A549 (cell line): ENCODE results near the gene PPP3CA.

ENCODE experiments used
- CTCF ChIP-seq: fragments of >200 bp; sonication (Bioruptor Twin); formaldehyde crosslinking; IDR thresholded peaks from 3 replicates; pipeline ENCODE4 v1.5.1; 2016
- EP300 ChIP-seq, 2 experiments: fragments of >200 bp; sonication (Bioruptor Twin); formaldehyde crosslinking; IDR thresholded peaks; 2 replicates in 1 of 2; 3 replicates in 1 of 2; pipeline ENCODE4 v1.6.1; 2016 to 2017
- KDM1A ChIP-seq: fragments of 200-600 bp; sonication (generic); IDR thresholded peaks from 2 replicates; pipeline ENCODE4 v1.6.1; 2016; ENCODE audit warnings: low read depth, mild to moderate bottlenecking
- MAZ ChIP-seq: fragments of 150-350 bp; IDR thresholded peaks from 2 replicates; pipeline ENCODE4 v1.6.1; 2014; ENCODE audit warnings: antibody characterized with exemption, low read depth, low read length, borderline replicate concordance
- PBX3 ChIP-seq: IDR thresholded peaks from 2 replicates; pipeline ENCODE4 v1.6.1; 2012
- POLR2A ChIP-seq: IDR thresholded peaks from 2 replicates; pipeline ENCODE4 v1.6.1; 2012; ENCODE audit warnings: mild to moderate bottlenecking, low read length
- RAD21 ChIP-seq, 2 experiments: fragments of >200 bp in 1 of 2; sonication (Bioruptor Twin) in 1 of 2; formaldehyde crosslinking in 1 of 2; IDR thresholded peaks in 1 of 2; conservative IDR thresholded peaks in 1 of 2; 2 replicates in 1 of 2; 3 replicates in 1 of 2; pipeline ENCODE4 v1.6.1; 2012 to 2018; ENCODE audit warnings: inconsistent platforms in 1 of 2
- RCOR1 ChIP-seq: fragments of 150-350 bp; IDR thresholded peaks from 2 replicates; pipeline ENCODE4 v1.6.1; 2014; ENCODE audit warnings: antibody characterized with exemption, low read length, low read depth
- REST ChIP-seq: fragments of 200-600 bp; sonication (generic); IDR thresholded peaks from 2 replicates; pipeline ENCODE4 v1.6.1; 2016; ENCODE audit warnings: antibody characterized with exemption, mild to moderate bottlenecking, moderate library complexity
- RFX5 ChIP-seq: fragments of 450-650 bp; IDR thresholded peaks from 2 replicates; pipeline ENCODE4 v1.7.1; 2014; ENCODE audit warnings: antibody characterized with exemption, mild to moderate bottlenecking, moderate library complexity
- TP53 ChIP-seq: fragments of 250-450 bp; sonication (Bioruptor Pico); IDR thresholded peaks from 2 replicates; pipeline ENCODE4 v1.5.0; 2021; ENCODE audit warnings: mild to moderate bottlenecking, moderate library complexity
- TF ChIP-seq, protein P1 (sequence below): IDR thresholded peaks from 2 replicates; pipeline ENCODE4 v1.6.1; 2012
- TF ChIP-seq, protein P2 (sequence below): IDR thresholded peaks from 2 replicates; pipeline ENCODE4 v1.6.1; 2012; ENCODE audit warnings: low read depth, borderline replicate concordance

DNA sequence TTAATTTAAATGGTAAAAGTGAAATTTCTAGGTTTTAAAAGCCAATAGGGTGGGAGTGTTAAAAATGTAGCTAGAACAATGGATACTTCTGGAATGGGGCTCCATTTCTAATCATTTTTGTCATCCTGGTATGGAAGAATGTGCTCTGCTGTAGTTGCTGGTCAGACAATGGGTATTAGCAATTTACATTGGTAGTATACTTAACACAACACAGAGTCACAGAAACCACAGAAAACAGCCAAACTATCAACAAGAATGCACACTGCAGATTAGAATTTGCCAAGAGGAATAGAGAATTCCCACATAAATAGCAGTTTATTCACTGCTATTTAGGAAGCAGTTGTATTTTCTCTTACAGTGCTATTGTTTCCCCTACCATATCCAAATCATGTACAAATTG, 319.6 kb downstream of the PPP3CA start:
- no peak for TF ChIP-seq POLR2A
- no peak for TF ChIP-seq CTCF
- TF ChIP-seq RCOR1: no peak
- TF ChIP-seq RAD21 (conservative IDR thresholded peaks at IDR 0.05 in 1 of 2, IDR thresholded peaks at IDR 0.05 in 1 of 2): no peak
- TF ChIP-seq EP300 (IDR thresholded peaks at IDR 0.05): no peak
- TF ChIP-seq TP53 (CRISPR knock-in tag): no peak
- TF ChIP-seq, protein P1, sequence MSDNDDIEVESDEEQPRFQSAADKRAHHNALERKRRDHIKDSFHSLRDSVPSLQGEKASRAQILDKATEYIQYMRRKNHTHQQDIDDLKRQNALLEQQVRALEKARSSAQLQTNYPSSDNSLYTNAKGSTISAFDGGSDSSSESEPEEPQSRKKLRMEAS: no peak
- no peak for TF ChIP-seq MAZ
- TF ChIP-seq KDM1A: no peak
- TF ChIP-seq REST: no peak
- TF ChIP-seq RFX5: no peak
- TF ChIP-seq, protein P2, sequence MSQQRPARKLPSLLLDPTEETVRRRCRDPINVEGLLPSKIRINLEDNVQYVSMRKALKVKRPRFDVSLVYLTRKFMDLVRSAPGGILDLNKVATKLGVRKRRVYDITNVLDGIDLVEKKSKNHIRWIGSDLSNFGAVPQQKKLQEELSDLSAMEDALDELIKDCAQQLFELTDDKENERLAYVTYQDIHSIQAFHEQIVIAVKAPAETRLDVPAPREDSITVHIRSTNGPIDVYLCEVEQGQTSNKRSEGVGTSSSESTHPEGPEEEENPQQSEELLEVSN: no peak
- TF ChIP-seq PBX3: no peak
